GM12891 (cell line): ENCODE data around the gene SKA2.

Source experiments
- PAX5 ChIP-seq: IDR thresholded peaks from 2 replicates; pipeline ENCODE4 v1.6.1; 2011; ENCODE audit warnings: low read length, moderate library complexity, mild to moderate bottlenecking; ENCODE audit not compliant: insufficient read depth, severe bottlenecking
- POLR2A ChIP-seq: IDR thresholded peaks from 2 replicates; pipeline ENCODE4 v1.6.1; 2011; ENCODE audit warnings: low read depth, low read length, control low read depth
- POLR2AphosphoS5 ChIP-seq: IDR thresholded peaks from 2 replicates; pipeline ENCODE4 v1.6.1; 2011; ENCODE audit warnings: low read depth, low read length, control low read depth
- POU2F2 ChIP-seq: IDR thresholded peaks from 2 replicates; pipeline ENCODE4 v1.6.1; 2011; ENCODE audit warnings: low read depth, mild to moderate bottlenecking, control low read depth, low read length, moderate library complexity
- TAF1 ChIP-seq: IDR thresholded peaks from 2 replicates; pipeline ENCODE4 v1.6.1; 2011; ENCODE audit warnings: low read depth, low read length, control low read depth

- TF ChIP-seq POU2F2: no peak
- TF ChIP-seq TAF1: no peak
- TF ChIP-seq POLR2A: no peak
- no peak for TF ChIP-seq POLR2AphosphoS5
- TF ChIP-seq PAX5: no peak
Measured at GRCh38 chr17:59174671-59175070, 19.7 kb upstream of the SKA2 start.
